Upper lobe of left lung (tissue), 6 donors: ENCODE data around the gene NCOA1. TPM values are rescaled to one million over a fixed set of nuclear protein-coding genes. Genes with fewer than 3 reads are reported as not detected.
A peak's percentile ranks its signal among the peaks of the same experiment; 100 is the strongest.

Experiments
- ATAC-seq, 2 donors: fragments of 200-7000 bp; cut with Tn5 transposase; one replicate each; pipeline ENCODE4 v1.9.1; 2022; ENCODE audit warnings: mild to moderate bottlenecking in 2 of 2, moderate library complexity in 2 of 2; ENCODE audit not compliant: low FRiP score in 2 of 2
- DNase-seq, 2 donors: peaks; one replicate each; pipeline ENCODE4 v3.0.0-alpha.2; 2019 to 2020
- H3K27ac ChIP-seq, 4 donors: fragments of 200-600 bp; sonication (generic); one replicate each; pipeline ENCODE4 v1.5.1; 2016 to 2019
- H3K27me3 ChIP-seq, 4 donors: fragments of 200-600 bp; sonication (generic); one replicate each; pipeline ENCODE4 v1.5.1; 2017 to 2019
- H3K36me3 ChIP-seq, 4 donors: fragments of 200-600 bp; sonication (generic); one replicate each; pipeline ENCODE4 v1.5.1; 2016 to 2019
- H3K4me1 ChIP-seq, 4 donors: fragments of 200-600 bp; sonication (generic); one replicate each; pipeline ENCODE4 v1.5.1; 2018 to 2019
- H3K4me3 ChIP-seq, 4 donors: fragments of 200-600 bp; sonication (generic); one replicate each; pipeline ENCODE4 v1.5.1; 2017 to 2019; ENCODE audit warnings: mild to moderate bottlenecking in 2 of 4, moderate library complexity in 1 of 4
- H3K9me3 ChIP-seq, 4 donors: fragments of 200-600 bp; sonication (generic); one replicate each; pipeline ENCODE4 v1.5.1; 2018 to 2019
- EP300 ChIP-seq, 4 donors: sonication (generic); formaldehyde crosslinking; IDR thresholded peaks; one replicate each; pipeline ENCODE4 v1.5.1; 2017; ENCODE audit warnings: antibody characterized with exemption in 4 of 4, control low read depth in 2 of 4
- POLR2A ChIP-seq, 4 donors: fragments of 450-650 bp; IDR thresholded peaks; one replicate each; pipeline ENCODE4 v1.5.1; 2016 to 2017; ENCODE audit warnings: antibody characterized with exemption in 4 of 4, mild to moderate bottlenecking in 2 of 4
- POLR2AphosphoS5 ChIP-seq, 2 donors: sonication (generic); formaldehyde crosslinking; IDR thresholded peaks; one replicate each; pipeline ENCODE4 v1.5.1; 2017; ENCODE audit warnings: antibody characterized with exemption in 2 of 2
- WGBS, 2 donors: methylation state at CpG; one replicate each; pipeline ENCODE4 v1.1.5; 2017 to 2018; 5-methylcytosine and 5-hydroxymethylcytosine counted together
- total RNA-seq, 6 donors: library from RNA; depleted of rRNA in 4 of 6; stranded (reverse); fragments of >200 nt in 4 of 6; gene quantifications; one replicate each; pipeline versions ENCODE4 v1.1.0 to v1.2.1, GENCODE V29; 2016 to 2021
- TF ChIP-seq, protein P1 (sequence below), 6 experiments: fragments of 450-650 bp in 4 of 6; fragments of 200-600 bp in 2 of 6; sonication (generic) in 2 of 6; IDR thresholded peaks; one replicate each; pipeline ENCODE4 v1.5.1; 2016 to 2019; ENCODE audit warnings: antibody characterized with exemption in 6 of 6
- donor health status: DM: no; HTN: no; CAD: no; lungs with moderate emphysema.
- donor health status: DM: no; HTN: yes; CAD: no; lungs with severe emphysema.

NCOA1 gene
- total RNA-seq, 6 donors from 2014 or later = 38.3 to 68.1 (median 42.5) TPM

DNA sequence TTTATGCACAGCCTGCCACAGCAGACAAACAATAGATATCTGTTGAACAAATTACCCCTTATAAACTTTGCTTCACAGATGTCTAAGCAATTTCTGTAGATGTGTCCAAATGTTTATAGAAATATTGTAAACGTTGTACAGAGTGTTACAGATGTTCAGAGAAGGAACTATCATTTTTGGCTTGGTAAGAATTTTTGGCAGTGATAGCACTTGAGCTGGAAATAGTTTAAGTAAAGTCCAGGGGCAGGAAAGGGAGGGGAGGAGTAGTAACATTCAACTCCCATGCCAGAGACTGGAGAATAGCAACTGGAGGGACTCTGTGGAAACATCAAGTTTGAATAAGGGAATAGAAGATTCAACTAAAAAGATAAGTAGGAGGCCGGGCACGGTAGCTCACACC lies 297.8 kb downstream of the NCOA1 start:
- no peak for DNase-seq
- H3K27me3 ChIP-seq = no peaks in the 10 kb centered on the region
- ATAC-seq = no peak
- no peaks in the 10 kb centered on the region for H3K9me3 ChIP-seq
- no peak overlapping the region for H3K4me3 ChIP-seq
- TF ChIP-seq POLR2AphosphoS5 (IDR thresholded peaks at IDR 0.05) (no peak), EP300 (IDR thresholded peaks at IDR 0.05) (no peak), POLR2A (IDR thresholded peaks at IDR 0.05) (no peak)
- TF ChIP-seq, protein P1, sequence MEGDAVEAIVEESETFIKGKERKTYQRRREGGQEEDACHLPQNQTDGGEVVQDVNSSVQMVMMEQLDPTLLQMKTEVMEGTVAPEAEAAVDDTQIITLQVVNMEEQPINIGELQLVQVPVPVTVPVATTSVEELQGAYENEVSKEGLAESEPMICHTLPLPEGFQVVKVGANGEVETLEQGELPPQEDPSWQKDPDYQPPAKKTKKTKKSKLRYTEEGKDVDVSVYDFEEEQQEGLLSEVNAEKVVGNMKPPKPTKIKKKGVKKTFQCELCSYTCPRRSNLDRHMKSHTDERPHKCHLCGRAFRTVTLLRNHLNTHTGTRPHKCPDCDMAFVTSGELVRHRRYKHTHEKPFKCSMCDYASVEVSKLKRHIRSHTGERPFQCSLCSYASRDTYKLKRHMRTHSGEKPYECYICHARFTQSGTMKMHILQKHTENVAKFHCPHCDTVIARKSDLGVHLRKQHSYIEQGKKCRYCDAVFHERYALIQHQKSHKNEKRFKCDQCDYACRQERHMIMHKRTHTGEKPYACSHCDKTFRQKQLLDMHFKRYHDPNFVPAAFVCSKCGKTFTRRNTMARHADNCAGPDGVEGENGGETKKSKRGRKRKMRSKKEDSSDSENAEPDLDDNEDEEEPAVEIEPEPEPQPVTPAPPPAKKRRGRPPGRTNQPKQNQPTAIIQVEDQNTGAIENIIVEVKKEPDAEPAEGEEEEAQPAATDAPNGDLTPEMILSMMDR (IDR thresholded peaks at IDR 0.05) = no peak
- H3K27ac ChIP-seq = no peak overlapping the region
- no peaks in the 10 kb centered on the region for H3K36me3 ChIP-seq
- WGBS, 2 donors = 67 to 68% methylated on average over 3 of the region's 3 CpGs
- H3K4me1 ChIP-seq = peaks cover 8 to 30% (median 20%) of the 10 kb centered on the region in 4 donors

DNA sequence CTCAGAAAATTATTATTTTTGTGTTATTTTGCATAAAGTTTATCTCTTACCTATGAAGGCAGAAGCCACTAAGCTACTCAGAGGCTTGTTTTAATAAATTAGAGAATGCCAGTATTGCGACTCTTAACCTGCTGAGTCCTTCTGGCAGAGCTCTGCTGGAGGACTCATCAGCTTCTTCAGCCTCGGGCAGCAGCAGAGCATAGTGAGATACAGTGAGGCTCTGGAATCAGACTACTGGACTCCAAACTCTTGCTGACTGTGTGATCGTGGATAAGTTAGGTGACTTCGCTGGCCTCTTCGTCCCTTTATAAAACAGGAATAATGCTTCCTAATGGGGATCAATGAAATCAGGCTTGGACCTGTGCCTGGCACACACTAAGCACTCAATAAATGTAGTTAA lies 300.4 kb downstream of the NCOA1 start:
- ATAC-seq = no peak

DNA sequence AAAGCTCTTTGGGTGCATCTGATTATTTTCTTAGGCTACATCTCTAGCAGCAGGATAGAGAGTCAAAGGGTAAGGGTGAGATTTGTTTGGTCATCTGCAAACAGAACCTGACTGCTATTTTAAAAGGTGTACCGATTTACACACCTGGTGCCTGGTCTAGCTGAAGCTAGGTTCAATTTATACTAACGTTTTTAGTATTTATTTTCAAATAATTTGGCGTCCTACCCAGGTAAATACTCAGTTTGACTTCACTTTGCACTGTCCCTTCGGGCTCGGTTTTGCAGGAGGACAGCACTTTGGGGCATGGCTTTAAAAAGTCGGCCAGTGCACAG lies 301.5 kb downstream of the NCOA1 start:
- TF ChIP-seq POLR2AphosphoS5 (IDR thresholded peaks at IDR 0.05) = no peak
- no peak for TF ChIP-seq POLR2A (IDR thresholded peaks at IDR 0.05)
- TF ChIP-seq EP300 (IDR thresholded peaks at IDR 0.05) = no peak
- TF ChIP-seq, protein P1 (IDR thresholded peaks at IDR 0.05) = no peak

More for the DNA sequence above, 300.4 kb downstream of the NCOA1 start:
- TF ChIP-seq POLR2A (IDR thresholded peaks at IDR 0.05) (no peak), EP300 (IDR thresholded peaks at IDR 0.05) (no peak), POLR2AphosphoS5 (IDR thresholded peaks at IDR 0.05) (no peak)
- TF ChIP-seq, protein P1 (IDR thresholded peaks at IDR 0.05) = no peak
- Histone ChIP-seq H3K9me3 (no peaks in the 10 kb centered on the region), H3K27me3 (no peaks in the 10 kb centered on the region), H3K36me3 (no peaks in the 10 kb centered on the region), H3K4me3 (no peak overlapping the region), H3K4me1 (peaks cover 11 to 29% (median 20%) of the 10 kb centered on the region in 4 donors), H3K27ac (peak overlapping the region in 1 of 4 donors; percentile 99)
- no peak for DNase-seq
- WGBS, 2 donors = 92 to 96% methylated on average over 5 of the region's 5 CpGs

DNA sequence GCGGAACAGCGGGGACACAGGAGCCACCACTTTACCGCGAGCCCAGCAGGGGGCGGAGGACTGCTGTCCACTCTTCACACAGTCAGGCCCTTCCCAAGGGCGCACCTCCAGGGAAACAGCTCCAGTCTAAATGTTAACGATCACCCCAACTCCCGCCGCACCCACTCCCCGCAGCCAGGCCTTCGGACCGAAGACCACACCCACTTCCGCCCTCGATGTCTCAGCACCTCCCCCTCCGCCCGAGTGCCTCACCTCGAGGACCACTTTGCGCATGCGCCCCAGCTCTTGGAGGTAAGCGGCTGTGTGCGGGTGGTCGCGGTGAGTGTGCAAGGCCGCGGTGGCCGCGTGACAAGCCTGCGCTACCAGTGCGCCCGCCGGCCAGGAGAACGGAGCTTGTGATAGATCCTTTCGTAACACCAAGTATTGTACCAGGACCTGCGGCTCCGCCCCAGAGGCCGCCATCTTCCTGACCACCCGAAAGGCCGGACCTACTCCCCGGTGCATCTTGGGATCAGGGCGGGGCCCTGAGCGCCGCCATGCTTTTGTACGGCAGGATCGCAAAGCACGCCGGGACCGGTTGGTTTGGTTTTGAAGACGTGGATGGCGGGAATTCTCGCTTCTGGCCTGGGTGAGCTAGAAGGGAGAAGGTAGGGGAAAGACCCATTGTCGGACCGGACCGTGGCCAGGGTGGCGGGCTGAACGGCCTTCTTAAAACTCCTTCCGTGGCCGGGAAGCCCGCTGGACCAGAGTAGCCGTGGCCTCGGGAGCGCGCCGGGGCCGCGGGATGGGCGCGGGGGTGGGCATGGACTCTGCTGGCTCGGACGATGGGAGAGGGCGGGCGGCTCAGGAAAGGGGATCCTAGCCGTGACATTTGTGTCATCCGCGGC lies 302.1 kb downstream of the NCOA1 start, which contains the start of the genes CENPO and PTRHD1:
TSS of gene CENPO (plus strand) at position 552 of the 887 bp plus-strand sequence. CDS start 495 bp downstream, outside the sequence.
TSS of gene PTRHD1 (minus strand) at position 518 of the 887 bp plus-strand sequence. CDS start at position 504, 14 bp downstream.
- peak within 1 kb of the TSS; percentile 43 to 85 (median 77) for H3K4me3 ChIP-seq
- ATAC-seq (peak; percentile 98 to 99), DNase-seq (peak; percentile 97 to 98)
- 0 to 3% methylated on average over 19 to 67 of the region's 74 CpGs for WGBS, 2 donors
- no peak for TF ChIP-seq EP300 (IDR thresholded peaks at IDR 0.05)
- peak; percentile 78 to 80 for TF ChIP-seq POLR2AphosphoS5 (IDR thresholded peaks at IDR 0.05)
- TF ChIP-seq, protein P1 (IDR thresholded peaks at IDR 0.05) = peak; percentile 47 to 88 (median 76)
- TF ChIP-seq POLR2A (IDR thresholded peaks at IDR 0.05) = peak in 2 of 4 donors; percentile 67 to 85
- peak within 1 kb of the TSS; percentile 97 to 100 (median 99) for H3K27ac ChIP-seq
- H3K27me3 ChIP-seq = no peaks in the 10 kb centered on the region
- H3K4me1 ChIP-seq = peaks cover 11 to 29% (median 20%) of the 10 kb centered on the region in 4 donors
- no peaks in the 10 kb centered on the region for H3K36me3 ChIP-seq
- H3K9me3 ChIP-seq = no peaks in the 10 kb centered on the region

More for the DNA sequence above, 301.5 kb downstream of the NCOA1 start:
- Histone ChIP-seq H3K4me3 (peak overlapping the region; percentile 43 to 85 (median 77)), H3K27me3 (no peaks in the 10 kb centered on the region), H3K36me3 (no peaks in the 10 kb centered on the region), H3K4me1 (peaks cover 11 to 29% (median 20%) of the 10 kb centered on the region in 4 donors), H3K27ac (peak overlapping the region; percentile 97 to 100 (median 99)), H3K9me3 (no peaks in the 10 kb centered on the region)
- ATAC-seq = no peak
- no peak for DNase-seq
- 3 to 6% methylated on average over 6 of the region's 6 CpGs for WGBS, 2 donors
